GM12801 (cell line): Measurements from ENCODE around the gene TBK1.

Source experiments
- CTCF ChIP-seq: IDR thresholded peaks from one replicate; pipeline ENCODE4 v1.5.1; 2011; ENCODE audit warnings: control low read depth; ENCODE audit not compliant: insufficient read length; ENCODE audit errors: extremely low read depth

Gene TBK1

GRCh38 chr12:64532734-64533351 lies 80.9 kb downstream of the TBK1 start:
- no peak for TF ChIP-seq CTCF

- TF ChIP-seq CTCF, result no peak
Measured at GRCh38 chr12:64534672-64535199, 82.8 kb downstream of the TBK1 start.

GRCh38 chr12:64538121-64538520 lies 86.2 kb downstream of the TBK1 start:
- TF ChIP-seq CTCF, result no peak

GRCh38 chr12:64544371-64545080 lies 92.6 kb downstream of the TBK1 start:
- no peak for TF ChIP-seq CTCF

- no peak for TF ChIP-seq CTCF
Measured at GRCh38 chr12:64545081-64545382, 93.1 kb downstream of the TBK1 start.

GRCh38 chr12:64549108-64549507 lies 97.2 kb downstream of the TBK1 start:
- no peak for TF ChIP-seq CTCF

- no peak for TF ChIP-seq CTCF
Measured at GRCh38 chr12:64550755-64551154, 98.8 kb downstream of the TBK1 start.
